ENCODE results near the gene HLA-DRA. TPM values are rescaled to one million over a fixed set of nuclear protein-coding genes. Genes with fewer than 3 reads are reported as not detected.

Gene HLA-DRA
- total and polyA plus RNA-seq, 3 donors from 2014 or later, result 23.4 to 626 (median 50.2) TPM

DNA sequence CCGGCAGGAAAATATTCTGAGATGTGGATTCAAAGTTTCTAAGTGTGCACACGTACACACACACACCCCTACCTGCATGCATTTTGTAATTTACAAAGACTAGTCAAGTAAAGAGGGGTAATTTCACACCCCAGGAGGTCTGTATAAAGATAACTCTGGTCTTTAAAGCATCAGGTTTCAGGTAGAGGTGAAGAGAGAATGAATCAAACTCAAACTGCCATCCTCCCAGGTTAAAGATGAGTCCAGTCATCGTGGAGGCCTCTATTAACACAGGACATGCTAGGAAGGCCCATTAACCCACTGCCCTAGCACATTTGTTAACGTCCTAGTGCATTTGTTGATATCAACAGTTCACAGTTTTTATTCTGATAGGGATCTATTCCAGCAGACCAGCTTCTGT is 3.5 kb upstream of the HLA-DRA start:
- no peak overlapping the region for H3K4me3 ChIP-seq
- H3K27me3 ChIP-seq, result no peaks in the 10 kb centered on the region
- intact Hi-C loops (cut with DNase I; ENCODE audit: low total_unique reads), result no loop called here
- no peak for DNase-seq
- no peaks in the 10 kb centered on the region for H3K36me3 ChIP-seq (ENCODE audit: low read depth, missing control alignments)
- H3K27ac ChIP-seq, result no peak overlapping the region
- H3K9me3 ChIP-seq, result no peaks in the 10 kb centered on the region
- TF ChIP-seq POLR2A (IDR thresholded peaks at IDR 0.05), result no peak
- TF ChIP-seq, protein P1, sequence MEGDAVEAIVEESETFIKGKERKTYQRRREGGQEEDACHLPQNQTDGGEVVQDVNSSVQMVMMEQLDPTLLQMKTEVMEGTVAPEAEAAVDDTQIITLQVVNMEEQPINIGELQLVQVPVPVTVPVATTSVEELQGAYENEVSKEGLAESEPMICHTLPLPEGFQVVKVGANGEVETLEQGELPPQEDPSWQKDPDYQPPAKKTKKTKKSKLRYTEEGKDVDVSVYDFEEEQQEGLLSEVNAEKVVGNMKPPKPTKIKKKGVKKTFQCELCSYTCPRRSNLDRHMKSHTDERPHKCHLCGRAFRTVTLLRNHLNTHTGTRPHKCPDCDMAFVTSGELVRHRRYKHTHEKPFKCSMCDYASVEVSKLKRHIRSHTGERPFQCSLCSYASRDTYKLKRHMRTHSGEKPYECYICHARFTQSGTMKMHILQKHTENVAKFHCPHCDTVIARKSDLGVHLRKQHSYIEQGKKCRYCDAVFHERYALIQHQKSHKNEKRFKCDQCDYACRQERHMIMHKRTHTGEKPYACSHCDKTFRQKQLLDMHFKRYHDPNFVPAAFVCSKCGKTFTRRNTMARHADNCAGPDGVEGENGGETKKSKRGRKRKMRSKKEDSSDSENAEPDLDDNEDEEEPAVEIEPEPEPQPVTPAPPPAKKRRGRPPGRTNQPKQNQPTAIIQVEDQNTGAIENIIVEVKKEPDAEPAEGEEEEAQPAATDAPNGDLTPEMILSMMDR (IDR thresholded peaks at IDR 0.05), result no peak
- WGBS, 2 donors, result 70 to 84% methylated on average over 4 of the region's 4 CpGs
- no peaks in the 10 kb centered on the region for H3K4me1 ChIP-seq

DNA sequence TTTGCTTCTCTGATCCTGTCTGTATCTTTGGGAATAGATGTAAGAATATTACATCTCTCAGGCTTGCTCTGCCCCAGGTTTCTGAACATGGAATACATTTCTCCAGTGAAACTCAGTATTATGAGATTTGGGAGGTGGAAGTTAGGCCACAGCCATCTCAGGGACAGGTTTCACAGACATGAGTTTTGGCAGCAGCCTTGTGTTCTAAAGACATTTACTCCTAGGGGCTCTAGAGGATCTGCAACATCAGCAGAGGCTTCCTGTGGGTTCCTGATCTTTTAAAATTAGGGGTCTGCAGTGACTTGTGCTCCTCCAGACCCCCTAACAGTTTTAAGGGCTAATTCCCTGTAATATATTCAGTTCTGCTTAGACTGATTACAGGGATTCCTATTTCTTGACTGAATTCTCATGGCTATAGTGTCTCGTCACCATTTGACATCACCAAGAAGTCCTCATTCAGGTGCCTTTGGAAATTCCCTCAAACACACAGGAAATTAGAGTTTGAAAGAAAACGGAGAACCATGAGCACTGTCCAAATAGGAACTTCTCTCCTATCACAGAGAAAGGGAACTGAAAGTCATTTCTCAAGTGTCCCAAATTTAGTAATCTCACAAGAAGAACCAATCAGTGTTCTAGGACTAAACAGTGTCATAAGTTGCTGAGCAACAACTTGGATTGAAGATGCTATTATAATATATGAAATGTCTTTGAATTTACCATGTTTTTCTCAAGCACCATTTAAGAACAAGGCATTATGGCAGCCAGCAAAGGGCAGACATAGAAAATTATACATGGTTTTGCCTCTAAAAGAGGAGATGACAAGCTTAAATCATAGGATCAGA is 2.5 kb upstream of the HLA-DRA start:
- WGBS, 2 donors, result 73 to 75% methylated on average over 2 of the region's 2 CpGs
- intact Hi-C loops (cut with DNase I; ENCODE audit: low total_unique reads), result no loop called here
- no peaks in the 10 kb centered on the region for H3K4me1 ChIP-seq
- no peaks in the 10 kb centered on the region for H3K27me3 ChIP-seq
- H3K9me3 ChIP-seq, result no peaks in the 10 kb centered on the region
- no peak overlapping the region for H3K4me3 ChIP-seq
- TF ChIP-seq, protein P1 (IDR thresholded peaks at IDR 0.05), result no peak
- no peak for TF ChIP-seq POLR2A (IDR thresholded peaks at IDR 0.05)
- H3K27ac ChIP-seq, result peak overlapping the region in 1 of 2 donors; percentile 66
- no peaks in the 10 kb centered on the region for H3K36me3 ChIP-seq (ENCODE audit: low read depth, missing control alignments)
- DNase-seq, result no peak

DNA sequence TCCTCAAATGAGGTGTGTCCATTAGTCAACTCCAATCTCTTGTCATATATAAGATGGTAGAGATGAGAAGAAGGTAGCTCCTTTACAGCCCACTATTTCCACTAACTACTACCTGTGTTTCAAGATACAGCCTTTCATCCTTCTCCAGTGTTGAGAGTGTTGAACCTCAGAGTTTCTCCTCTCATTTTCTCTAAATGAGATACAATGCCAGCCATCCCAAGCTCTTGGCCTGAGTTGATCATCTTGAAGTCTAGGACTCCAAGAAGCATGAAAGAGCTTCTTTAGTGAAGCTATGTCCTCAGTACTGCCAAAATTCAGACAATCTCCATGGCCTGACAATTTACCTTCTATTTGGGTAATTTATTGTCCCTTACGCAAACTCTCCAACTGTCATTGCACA is 548 bp upstream of the HLA-DRA start:
- peak overlapping the region in 1 of 2 donors; percentile 25 for H3K27ac ChIP-seq
- no peak for DNase-seq
- H3K36me3 ChIP-seq (ENCODE audit: low read depth, missing control alignments), result no peaks in the 10 kb centered on the region
- no peaks in the 10 kb centered on the region for H3K9me3 ChIP-seq
- TF ChIP-seq, protein P1 (IDR thresholded peaks at IDR 0.05), result no peak
- TF ChIP-seq POLR2A (IDR thresholded peaks at IDR 0.05), result no peak
- H3K4me1 ChIP-seq, result no peaks in the 10 kb centered on the region
- WGBS, 2 donors, result 41 to 66% methylated on average over 1 of the region's 1 CpG
- H3K27me3 ChIP-seq, result no peaks in the 10 kb centered on the region
- intact Hi-C loops (cut with DNase I; ENCODE audit: low total_unique reads), result no loop called here
- H3K4me3 ChIP-seq, result no peak overlapping the region

DNA sequence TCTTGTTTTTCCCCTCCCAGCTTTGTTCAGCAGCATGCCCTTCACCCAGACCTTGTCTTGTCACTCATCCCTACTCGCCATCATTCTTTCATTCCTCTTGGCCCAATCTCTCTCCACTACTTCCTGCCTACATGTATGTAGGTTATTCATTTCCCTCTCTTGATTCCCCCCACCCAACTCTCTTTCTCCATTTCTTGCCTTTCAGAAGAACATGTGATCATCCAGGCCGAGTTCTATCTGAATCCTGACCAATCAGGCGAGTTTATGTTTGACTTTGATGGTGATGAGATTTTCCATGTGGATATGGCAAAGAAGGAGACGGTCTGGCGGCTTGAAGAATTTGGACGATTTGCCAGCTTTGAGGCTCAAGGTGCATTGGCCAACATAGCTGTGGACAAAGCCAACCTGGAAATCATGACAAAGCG is 2.6 kb downstream of the HLA-DRA start:
- no peak overlapping the region for H3K4me3 ChIP-seq
- WGBS, 2 donors, result 77 to 88% methylated on average over 7 of the region's 7 CpGs
- intact Hi-C loops (cut with DNase I; ENCODE audit: low total_unique reads), result no loop called here
- no peaks in the 10 kb centered on the region for H3K9me3 ChIP-seq
- TF ChIP-seq, protein P1 (IDR thresholded peaks at IDR 0.05), result no peak
- no peak for TF ChIP-seq POLR2A (IDR thresholded peaks at IDR 0.05)
- no peak for DNase-seq
- H3K4me1 ChIP-seq, result no peaks in the 10 kb centered on the region
- H3K36me3 ChIP-seq (ENCODE audit: low read depth, missing control alignments), result no peaks in the 10 kb centered on the region
- no peaks in the 10 kb centered on the region for H3K27me3 ChIP-seq
- H3K27ac ChIP-seq, result no peak overlapping the region

Measured in testis (tissue), 3 donors.